ENCODE data around the gene ZFAND3.

GRCh38 chr6:38169221-38169976, 349.9 kb downstream of the ZFAND3 start:
- peak in 1 of 5 experiments; percentile 10 for TF ChIP-seq CTCF (IDR thresholded peaks at IDR 0.05 in 4 of 5, conservative IDR thresholded peaks at IDR 0.05 in 1 of 5)
- no peak for TF ChIP-seq POLR2A (IDR thresholded peaks at IDR 0.05)

Data from gastrocnemius medialis (tissue), 4 donors.